ENCODE measurements around the gene PABPC3.

GRCh38 chr13:25137788-25138115 is 41.8 kb downstream of the PABPC3 start:
- TF ChIP-seq CTCF (IDR thresholded peaks at IDR 0.05; ENCODE audit: extremely low read depth in 1 of 2, insufficient read depth in 1 of 2, low read depth in 1 of 2, low read length in 2 of 2) (no peak), POLR2A (IDR thresholded peaks at IDR 0.05; ENCODE audit: low read depth, low read length) (no peak), MYC (IDR thresholded peaks at IDR 0.05; ENCODE audit: low read depth, low read length) (no peak), FOS (IDR thresholded peaks at IDR 0.05; ENCODE audit: borderline replicate concordance, insufficient read depth, low read length) (no peak)

Measured in endothelial cell of umbilical vein (primary cell).